HCT116 (cell line): ENCODE measurements around the gene MEI1. TPM values are rescaled to one million over a fixed set of nuclear protein-coding genes. Genes with fewer than 3 reads are reported as not detected.
A peak's percentile ranks its signal among the peaks of the same experiment; 100 is the strongest.

Experiments
- ATAC-seq: fragments of 200-7000 bp; cut with Tn5 transposase; 2 replicates; pipeline ENCODE4 v1.9.1; 2020; ENCODE audit warnings: mild to moderate bottlenecking, moderate library complexity
- BruUV-seq: library from RNA; stranded (reverse); fragments of 400-500 nt; replicated peaks from 2 replicates; lab custom pipeline; 2021; lab: Mats Ljungman, UMichigan
- CTCF ChIA-PET: fragments of 300-600 bp; sonication (Branson Sonifier 250); formaldehyde crosslinking; loops from one replicate; lab custom pipeline; 2021; ENCODE audit warnings: antibody characterized with exemption; lab: Charles Lee
- POLR2A ChIA-PET: fragments of 300-600, 350-600 bp; sonication (Branson Sonifier 250); formaldehyde crosslinking; loops from one replicate; lab custom pipeline; 2021; ENCODE audit warnings: antibody characterized with exemption; lab: Charles Lee
- RAD21 ChIA-PET, 2 experiments: fragments of 300-600 bp; sonication (Branson Sonifier 250); formaldehyde crosslinking; loops; one replicate each; lab custom pipeline; 2023; ENCODE audit warnings: low total read pairs in 2 of 2; ENCODE audit not compliant: uncharacterized antibody in 2 of 2, unreplicated experiment in 2 of 2, low non-redundant PET in 1 of 2; lab: Charles Lee
- DNase-seq: peaks from one replicate; pipeline ENCODE4 v3.0.0-alpha.2; 2010; ENCODE audit warnings: low read depth, low spot score
- H2AFZ ChIP-seq: fragments of 200-600 bp; shearing (Covaris generic), sonication (generic); 2 replicates; pipeline ENCODE4 v1.6.1; 2017; ENCODE audit warnings: low read depth, mixed run types, mixed read lengths, antibody characterized with exemption, low read length; ENCODE audit not compliant: poor library complexity, severe bottlenecking
- H3K27ac ChIP-seq: 2 replicates; pipeline ENCODE4 v1.5.1; 2012; ENCODE audit warnings: low read depth, low read length
- H3K27me3 ChIP-seq: fragments of 200-600 bp; sonication (generic); 2 replicates; pipeline ENCODE4 v1.6.1; 2016; ENCODE audit warnings: mixed run types, low read length, mixed read lengths; ENCODE audit not compliant: insufficient read depth
- H3K36me3 ChIP-seq, 2 experiments: fragments of 200-500 bp in 1 of 2; fragments of 200-600 bp in 1 of 2; sonication (Bioruptor generic) in 1 of 2; sonication (generic) in 1 of 2; 2 replicates each; pipeline versions ENCODE4 v1.5.1 to v1.6.1; 2014 to 2016; ENCODE audit warnings: low read length in 2 of 2, inconsistent platforms in 1 of 2, mixed read lengths in 1 of 2, mixed run types in 1 of 2; ENCODE audit not compliant: insufficient read depth in 2 of 2, control insufficient read depth in 1 of 2
- H3K4me1 ChIP-seq, 2 experiments: fragments of 200-600 bp in 1 of 2; sonication (generic) in 1 of 2; 2 replicates each; pipeline versions ENCODE4 v1.5.1 to v1.6.1; 2012 to 2017; ENCODE audit warnings: low read length in 2 of 2, inconsistent platforms in 1 of 2, mild to moderate bottlenecking in 1 of 2, mixed read lengths in 1 of 2, mixed run types in 1 of 2, moderate library complexity in 1 of 2; ENCODE audit not compliant: insufficient read depth in 2 of 2, control insufficient read depth in 1 of 2
- H3K4me2 ChIP-seq: fragments of 200-600 bp; sonication (generic); 2 replicates; pipeline ENCODE4 v1.6.1; 2017; ENCODE audit warnings: mixed run types, low read length, mixed read lengths
- H3K4me3 ChIP-seq, 2 experiments: fragments of 200-600 bp in 1 of 2; sonication (generic) in 1 of 2; replicated peaks in 1 of 2; 2 replicates each; pipeline ENCODE4 v1.5.1; 2011 to 2016; ENCODE audit warnings: low read length in 2 of 2, control low read depth in 1 of 2, low read depth in 1 of 2, mild to moderate bottlenecking in 1 of 2, mixed read lengths in 1 of 2, mixed run types in 1 of 2
- H3K79me2 ChIP-seq: fragments of 200-600 bp; sonication (generic); 2 replicates; pipeline ENCODE4 v1.6.1; 2017; ENCODE audit warnings: mild to moderate bottlenecking, mixed run types, low read length, moderate library complexity, mixed read lengths; ENCODE audit not compliant: insufficient read depth
- H3K9ac ChIP-seq: fragments of 200-600 bp; sonication (generic); 2 replicates; pipeline ENCODE4 v1.6.1; 2016; ENCODE audit warnings: low read length, mixed read lengths
- H3K9me2 ChIP-seq: fragments of 200-600 bp; sonication (generic), shearing (Covaris generic); 2 replicates; pipeline ENCODE4 v1.6.1; 2017; ENCODE audit warnings: mixed run types, mild to moderate bottlenecking, moderate library complexity; ENCODE audit not compliant: insufficient read depth
- H3K9me3 ChIP-seq, 2 experiments: fragments of 200-500 bp in 1 of 2; fragments of 200-600 bp in 1 of 2; sonication (Bioruptor generic) in 1 of 2; sonication (generic) in 1 of 2; 2 replicates each; pipeline ENCODE4 v1.6.1; 2014 to 2017; ENCODE audit warnings: low read length in 2 of 2, mixed read lengths in 2 of 2, inconsistent platforms in 1 of 2, low read depth in 1 of 2, mild to moderate bottlenecking in 1 of 2, mixed run types in 1 of 2, moderate library complexity in 1 of 2; ENCODE audit not compliant: control insufficient read depth in 1 of 2, insufficient read depth in 1 of 2
- H4K20me1 ChIP-seq: fragments of 200-600 bp; sonication (generic), shearing (Covaris generic); 2 replicates; pipeline ENCODE4 v1.6.1; 2017; ENCODE audit warnings: mixed run types, mild to moderate bottlenecking, moderate library complexity; ENCODE audit not compliant: insufficient read depth
- CBX3 ChIP-seq: IDR thresholded peaks from 2 replicates; pipeline ENCODE4 v1.6.1; 2012; ENCODE audit warnings: low read depth
- CEBPB ChIP-seq: IDR thresholded peaks from 2 replicates; pipeline ENCODE4 v1.6.1; 2012; ENCODE audit warnings: low read depth
- ELF1 ChIP-seq: IDR thresholded peaks from 2 replicates; pipeline ENCODE4 v1.6.1; 2012; ENCODE audit warnings: low read depth, borderline replicate concordance
- EZH2 ChIP-seq: fragments of 200-600 bp; sonication (generic); IDR thresholded peaks from 2 replicates; pipeline ENCODE4 v1.6.1; 2017; ENCODE audit warnings: antibody characterized with exemption, mixed run types
- EZH2phosphoT487 ChIP-seq: fragments of 200-600 bp; IDR thresholded peaks from 2 replicates; pipeline ENCODE4 v1.6.1; 2018; ENCODE audit warnings: antibody characterized with exemption, borderline replicate concordance
- FOSL1 ChIP-seq: IDR thresholded peaks from 2 replicates; pipeline ENCODE4 v1.6.1; 2012; ENCODE audit warnings: low read depth
- JUND ChIP-seq: IDR thresholded peaks from 2 replicates; pipeline ENCODE4 v1.6.1; 2012
- POLR2A ChIP-seq: IDR thresholded peaks from 2 replicates; pipeline ENCODE4 v1.7.0; 2011; ENCODE audit warnings: borderline replicate concordance; ENCODE audit not compliant: insufficient read depth, insufficient read length; ENCODE audit errors: extremely low read depth
- POLR2AphosphoS5 ChIP-seq: IDR thresholded peaks from 2 replicates; pipeline ENCODE4 v1.6.1; 2011; ENCODE audit warnings: mild to moderate bottlenecking, low read depth, low read length, moderate library complexity
- RAD21 ChIP-seq: IDR thresholded peaks from 2 replicates; pipeline ENCODE4 v1.6.1; 2012; ENCODE audit warnings: low read depth, mild to moderate bottlenecking
- SIN3A ChIP-seq: IDR thresholded peaks from 2 replicates; pipeline ENCODE4 v1.6.1; 2012; ENCODE audit warnings: low read depth
- SRF ChIP-seq: IDR thresholded peaks from 2 replicates; pipeline ENCODE4 v1.6.1; 2012; ENCODE audit warnings: low read depth
- YY1 ChIP-seq: IDR thresholded peaks from 2 replicates; pipeline ENCODE4 v1.6.1; 2011; ENCODE audit warnings: low read length, low read depth, moderate library complexity, mild to moderate bottlenecking; ENCODE audit not compliant: insufficient replicate concordance; ENCODE audit errors: extremely low read depth
- ZFX ChIP-seq: fragments of 450-650 bp; IDR thresholded peaks from 2 replicates; pipeline ENCODE4 v1.6.1; 2017
- intact Hi-C: fragments of 100-400 bp; cut with micrococcal nuclease; formaldehyde crosslinking; loops from 2 replicates; pipeline ENCODE4 v1.10.0; 2022
- total RNA-seq: library from RNA; stranded (reverse); gene quantifications from one replicate; pipeline ENCODE4 v1.2.1, GENCODE V29; 2021; ENCODE audit not compliant: unreplicated experiment
- TF ChIP-seq, protein P1 (sequence below): IDR thresholded peaks from 2 replicates; pipeline ENCODE4 v1.6.1; 2012; ENCODE audit warnings: low read depth
- TF ChIP-seq, protein P2 (sequence below), 3 experiments: fragments of 200-600 bp in 1 of 3; sonication (generic) in 1 of 3; IDR thresholded peaks in 2 of 3; conservative IDR thresholded peaks in 1 of 3; 2 replicates each; pipeline ENCODE4 v1.5.1; 2012 to 2017; ENCODE audit warnings: low read depth in 2 of 3, low read length in 2 of 3, antibody characterized with exemption in 1 of 3, borderline replicate concordance in 1 of 3, control low read depth in 1 of 3, mild to moderate bottlenecking in 1 of 3, mixed read lengths in 1 of 3, mixed run types in 1 of 3, moderate library complexity in 1 of 3; ENCODE audit not compliant: insufficient read depth in 1 of 3

Gene MEI1
- total RNA-seq, 1 experiment from 2014 or later, result 0.64 TPM

DNA sequence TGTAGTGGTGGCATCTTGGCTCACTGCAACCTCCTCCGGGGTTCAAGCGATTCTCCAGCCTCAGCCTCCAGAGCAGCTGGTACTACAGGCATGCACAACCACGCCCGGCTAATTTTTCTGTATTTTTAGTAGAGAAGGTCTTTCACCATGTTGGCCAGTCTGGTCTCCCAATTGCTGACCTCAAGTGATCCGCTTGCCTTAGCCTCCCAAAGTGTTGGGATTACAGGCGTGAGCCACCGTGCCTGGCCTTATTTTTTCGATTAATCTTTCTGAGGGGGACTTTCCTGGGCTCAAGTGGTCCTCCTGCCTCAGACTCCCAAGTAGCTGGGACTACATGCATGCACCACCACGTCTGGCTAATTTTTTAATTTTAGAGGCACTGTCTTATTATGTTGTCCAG is 16.3 kb upstream of the MEI1 start:
- Histone ChIP-seq H3K27ac (peak overlapping the region; percentile 66), H2AFZ (no peak overlapping the region), H3K4me2 (peak overlapping the region; percentile 66), H3K9me2 (no peaks in the 10 kb centered on the region), H3K4me1 (peaks cover 8 to 34% of the 10 kb centered on the region in 2 experiments), H3K9me3 (no peaks in the 10 kb centered on the region), H3K36me3 (peaks cover 19 to 23% of the 10 kb centered on the region in 2 experiments; a peak in 3 of 4 replicates), H3K27me3 (no peaks in the 10 kb centered on the region), H3K9ac (peak overlapping the region; percentile 87), H3K79me2 (peaks cover 100% of the 10 kb centered on the region), H4K20me1 (peaks cover 32% of the 10 kb centered on the region; the same call in 1 of the 2 replicates), H3K4me3 (peak overlapping the region; percentile 72 to 77)
- peak; percentile 12; the same call in 1 of the 2 replicates for ATAC-seq
- ChIA-PET RAD21 (no interaction called here), POLR2A (interaction anchor here (0.7 kb wide), 1 partner anchor 64 kb away, joined by 7 read pairs; no protein-coding TSS in a partner anchor), CTCF (no interaction called here)
- no peak for TF ChIP-seq CBX3
- TF ChIP-seq POLR2AphosphoS5, result no peak
- no peak for TF ChIP-seq SRF
- TF ChIP-seq ELF1, result no peak
- no peak for TF ChIP-seq ZFX
- no peak for TF ChIP-seq JUND
- TF ChIP-seq, protein P1, sequence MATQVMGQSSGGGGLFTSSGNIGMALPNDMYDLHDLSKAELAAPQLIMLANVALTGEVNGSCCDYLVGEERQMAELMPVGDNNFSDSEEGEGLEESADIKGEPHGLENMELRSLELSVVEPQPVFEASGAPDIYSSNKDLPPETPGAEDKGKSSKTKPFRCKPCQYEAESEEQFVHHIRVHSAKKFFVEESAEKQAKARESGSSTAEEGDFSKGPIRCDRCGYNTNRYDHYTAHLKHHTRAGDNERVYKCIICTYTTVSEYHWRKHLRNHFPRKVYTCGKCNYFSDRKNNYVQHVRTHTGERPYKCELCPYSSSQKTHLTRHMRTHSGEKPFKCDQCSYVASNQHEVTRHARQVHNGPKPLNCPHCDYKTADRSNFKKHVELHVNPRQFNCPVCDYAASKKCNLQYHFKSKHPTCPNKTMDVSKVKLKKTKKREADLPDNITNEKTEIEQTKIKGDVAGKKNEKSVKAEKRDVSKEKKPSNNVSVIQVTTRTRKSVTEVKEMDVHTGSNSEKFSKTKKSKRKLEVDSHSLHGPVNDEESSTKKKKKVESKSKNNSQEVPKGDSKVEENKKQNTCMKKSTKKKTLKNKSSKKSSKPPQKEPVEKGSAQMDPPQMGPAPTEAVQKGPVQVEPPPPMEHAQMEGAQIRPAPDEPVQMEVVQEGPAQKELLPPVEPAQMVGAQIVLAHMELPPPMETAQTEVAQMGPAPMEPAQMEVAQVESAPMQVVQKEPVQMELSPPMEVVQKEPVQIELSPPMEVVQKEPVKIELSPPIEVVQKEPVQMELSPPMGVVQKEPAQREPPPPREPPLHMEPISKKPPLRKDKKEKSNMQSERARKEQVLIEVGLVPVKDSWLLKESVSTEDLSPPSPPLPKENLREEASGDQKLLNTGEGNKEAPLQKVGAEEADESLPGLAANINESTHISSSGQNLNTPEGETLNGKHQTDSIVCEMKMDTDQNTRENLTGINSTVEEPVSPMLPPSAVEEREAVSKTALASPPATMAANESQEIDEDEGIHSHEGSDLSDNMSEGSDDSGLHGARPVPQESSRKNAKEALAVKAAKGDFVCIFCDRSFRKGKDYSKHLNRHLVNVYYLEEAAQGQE, result no peak
- TF ChIP-seq FOSL1, result no peak
- no peak for TF ChIP-seq EZH2phosphoT487
- TF ChIP-seq SIN3A, result no peak
- no peak for TF ChIP-seq EZH2
- no peak for TF ChIP-seq RAD21
- no peak for TF ChIP-seq YY1
- TF ChIP-seq POLR2A, result no peak
- TF ChIP-seq, protein P2, sequence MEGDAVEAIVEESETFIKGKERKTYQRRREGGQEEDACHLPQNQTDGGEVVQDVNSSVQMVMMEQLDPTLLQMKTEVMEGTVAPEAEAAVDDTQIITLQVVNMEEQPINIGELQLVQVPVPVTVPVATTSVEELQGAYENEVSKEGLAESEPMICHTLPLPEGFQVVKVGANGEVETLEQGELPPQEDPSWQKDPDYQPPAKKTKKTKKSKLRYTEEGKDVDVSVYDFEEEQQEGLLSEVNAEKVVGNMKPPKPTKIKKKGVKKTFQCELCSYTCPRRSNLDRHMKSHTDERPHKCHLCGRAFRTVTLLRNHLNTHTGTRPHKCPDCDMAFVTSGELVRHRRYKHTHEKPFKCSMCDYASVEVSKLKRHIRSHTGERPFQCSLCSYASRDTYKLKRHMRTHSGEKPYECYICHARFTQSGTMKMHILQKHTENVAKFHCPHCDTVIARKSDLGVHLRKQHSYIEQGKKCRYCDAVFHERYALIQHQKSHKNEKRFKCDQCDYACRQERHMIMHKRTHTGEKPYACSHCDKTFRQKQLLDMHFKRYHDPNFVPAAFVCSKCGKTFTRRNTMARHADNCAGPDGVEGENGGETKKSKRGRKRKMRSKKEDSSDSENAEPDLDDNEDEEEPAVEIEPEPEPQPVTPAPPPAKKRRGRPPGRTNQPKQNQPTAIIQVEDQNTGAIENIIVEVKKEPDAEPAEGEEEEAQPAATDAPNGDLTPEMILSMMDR (IDR thresholded peaks at IDR 0.05 in 2 of 3, conservative IDR thresholded peaks at IDR 0.05 in 1 of 3; ENCODE audit: borderline replicate concordance in 1 of 3, insufficient read depth in 1 of 3, low read depth in 2 of 3, low read length in 2 of 3), result no peak
- TF ChIP-seq CEBPB, result no peak
- no TSS peak for BruUV-seq
- DNase-seq, result no peak
- intact Hi-C loops, result no loop called here
